HG02943 (cell line): ENCODE results near the gene FBXL13.

ENCODE experiments used
- ATAC-seq: cut with Tn5 transposase; IDR thresholded peaks from one replicate; pipeline ENCODE4 v1.9.1; 2021; ENCODE audit warnings: mild to moderate bottlenecking, low read depth, moderate library complexity; ENCODE audit not compliant: unreplicated experiment

The FBXL13 gene

DNA sequence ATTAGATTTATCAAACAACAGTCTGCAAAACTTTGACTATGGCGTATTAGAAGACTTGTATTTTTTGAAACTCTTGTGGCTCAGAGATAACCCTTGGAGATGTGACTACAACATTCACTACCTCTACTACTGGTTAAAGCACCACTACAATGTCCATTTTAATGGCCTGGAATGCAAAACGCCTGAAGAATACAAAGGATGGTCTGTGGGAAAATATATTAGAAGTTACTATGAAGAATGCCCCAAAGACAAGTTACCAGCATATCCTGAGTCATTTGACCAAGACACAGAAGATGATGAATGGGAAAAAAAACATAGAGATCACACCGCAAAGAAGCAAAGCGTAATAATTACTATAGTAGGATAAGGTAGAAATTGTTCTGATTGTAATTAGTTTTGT lies 130.4 kb downstream of the FBXL13 start:
- ATAC-seq = no peak

DNA sequence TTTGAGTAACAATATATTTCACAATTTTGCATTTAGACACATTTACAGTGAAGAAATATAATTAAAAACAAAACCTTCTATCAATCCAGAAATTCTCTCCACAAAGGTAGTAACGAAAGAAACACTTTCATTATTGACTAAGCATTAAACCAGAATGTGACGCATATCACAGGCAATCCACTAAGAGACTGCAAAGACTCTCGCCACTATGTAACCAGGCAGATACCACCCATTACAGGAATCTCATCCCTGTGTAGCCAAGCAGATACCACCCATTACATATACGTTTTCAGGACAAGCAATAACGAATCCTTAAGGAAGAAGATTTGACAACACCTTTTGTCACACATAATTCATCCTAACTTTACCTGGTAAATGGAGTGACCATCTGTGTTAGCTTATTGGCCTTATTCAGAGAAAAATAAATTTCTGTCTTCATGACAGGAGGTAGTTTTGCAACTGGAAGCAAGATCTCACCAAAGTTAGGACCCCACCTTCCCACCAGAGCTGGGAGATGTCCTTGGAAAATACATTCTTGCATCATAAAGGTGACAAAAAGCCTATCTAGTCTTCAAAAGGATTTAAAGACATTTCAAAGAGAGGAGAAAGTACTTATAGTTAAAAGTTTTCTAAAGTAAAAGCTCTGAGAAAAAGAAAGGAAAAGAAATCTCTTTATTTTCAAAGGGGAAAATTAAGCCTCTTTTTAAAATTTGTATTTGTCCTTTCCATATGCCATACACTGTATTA lies 131.0 kb downstream of the FBXL13 start:
- no peak for ATAC-seq

- ATAC-seq = no peak
Observed at GRCh38 chr7:102942868-102943267, 131.7 kb downstream of the FBXL13 start.

- ATAC-seq = no peak
Observed at GRCh38 chr7:102942181-102942866, 132.3 kb downstream of the FBXL13 start.

GRCh38 chr7:102938679-102939078 lies 135.9 kb downstream of the FBXL13 start:
- ATAC-seq = no peak

DNA sequence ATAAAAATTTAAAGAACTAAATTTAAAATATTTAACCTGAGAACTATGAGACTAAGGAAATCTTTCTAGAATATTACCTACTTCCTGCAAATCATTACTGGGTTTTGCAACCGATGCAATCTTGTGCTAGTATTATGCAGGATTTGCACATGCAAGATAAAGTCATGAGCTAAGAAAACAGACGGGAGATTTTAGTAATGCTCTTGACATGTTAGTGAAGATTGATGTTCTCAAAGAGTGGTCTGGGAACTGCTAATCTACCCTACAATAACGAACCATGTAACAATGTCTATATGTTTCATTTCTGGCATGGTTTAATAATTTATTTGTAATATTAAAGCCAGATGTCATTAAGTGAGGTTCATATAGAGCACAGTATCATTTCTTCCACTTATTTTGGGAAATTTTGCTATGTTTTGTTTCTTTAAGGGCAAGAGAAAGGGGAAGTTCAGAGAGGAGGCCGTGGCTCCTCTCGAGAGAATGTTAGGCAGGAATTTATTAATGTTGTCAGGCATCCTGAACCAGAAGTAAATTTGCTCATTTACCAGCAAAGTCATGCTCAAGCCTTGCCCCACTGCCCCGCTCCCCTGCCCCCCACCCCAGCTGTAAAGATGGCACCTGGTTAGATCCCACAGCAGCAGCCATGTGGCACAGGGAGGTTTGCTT lies 139.0 kb downstream of the FBXL13 start:
- ATAC-seq = no peak

- no peak for ATAC-seq
Observed at GRCh38 chr7:102934701-102935100, 139.9 kb downstream of the FBXL13 start.

DNA sequence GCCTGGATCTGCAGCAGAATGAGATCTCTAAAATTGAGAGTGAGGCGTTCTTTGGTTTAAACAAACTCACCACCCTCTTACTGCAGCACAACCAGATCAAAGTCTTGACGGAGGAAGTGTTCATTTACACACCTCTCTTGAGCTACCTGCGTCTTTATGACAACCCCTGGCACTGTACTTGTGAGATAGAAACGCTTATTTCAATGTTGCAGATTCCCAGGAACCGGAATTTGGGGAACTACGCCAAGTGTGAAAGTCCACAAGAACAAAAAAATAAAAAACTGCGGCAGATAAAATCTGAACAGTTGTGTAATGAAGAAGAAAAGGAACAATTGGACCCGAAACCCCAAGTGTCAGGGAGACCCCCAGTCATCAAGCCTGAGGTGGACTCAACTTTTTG lies 140.4 kb downstream of the FBXL13 start:
- no peak for ATAC-seq

GRCh38 chr7:102933763-102934162 lies 140.8 kb downstream of the FBXL13 start:
- ATAC-seq = no peak

DNA sequence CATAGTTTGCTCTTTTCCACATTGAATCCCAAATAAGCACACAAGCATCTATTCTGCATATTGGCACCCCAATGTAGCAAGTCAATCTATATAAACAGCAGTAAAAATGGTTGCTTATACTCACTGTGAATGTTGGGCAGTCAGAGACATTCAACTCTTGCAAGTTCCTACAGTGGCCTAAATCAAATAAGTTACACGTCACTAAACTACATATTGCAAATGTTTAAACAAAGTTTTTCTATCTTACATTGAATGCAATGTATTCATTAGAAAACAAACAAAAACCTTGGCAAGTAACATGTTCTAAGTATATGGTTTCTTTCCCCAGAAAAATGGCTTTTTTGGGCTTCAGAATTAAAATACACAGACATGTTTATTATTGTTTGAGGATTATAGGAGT lies 142.8 kb downstream of the FBXL13 start:
- no peak for ATAC-seq

DNA sequence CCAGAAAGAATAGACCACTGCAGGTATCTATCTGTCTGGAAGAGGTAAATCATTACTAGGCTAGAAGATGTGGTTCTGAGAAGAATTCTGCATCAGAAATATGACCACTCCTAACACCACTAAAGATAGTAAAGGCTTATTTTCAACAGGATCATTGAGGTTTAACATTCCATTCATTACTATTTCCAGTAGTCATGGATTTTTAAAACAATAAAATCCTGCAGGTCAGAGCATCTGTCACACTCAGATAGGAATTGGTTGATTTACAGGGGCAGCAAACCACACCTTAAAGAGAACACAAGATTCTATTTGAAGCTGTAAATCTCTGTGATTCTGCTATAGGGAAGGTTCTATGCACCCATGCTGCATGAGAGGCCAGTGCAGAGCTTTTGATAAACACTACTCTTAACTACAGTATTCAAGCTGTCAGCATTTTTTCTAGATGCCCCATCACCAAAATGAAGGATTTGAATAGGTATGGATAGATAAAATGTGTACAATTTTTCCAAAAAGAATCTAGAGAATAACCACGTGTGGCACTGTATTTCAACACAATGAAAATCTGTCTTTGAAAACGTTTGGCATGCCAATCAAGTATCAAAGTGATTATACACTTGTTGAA lies 147.2 kb downstream of the FBXL13 start:
- no peak for ATAC-seq

DNA sequence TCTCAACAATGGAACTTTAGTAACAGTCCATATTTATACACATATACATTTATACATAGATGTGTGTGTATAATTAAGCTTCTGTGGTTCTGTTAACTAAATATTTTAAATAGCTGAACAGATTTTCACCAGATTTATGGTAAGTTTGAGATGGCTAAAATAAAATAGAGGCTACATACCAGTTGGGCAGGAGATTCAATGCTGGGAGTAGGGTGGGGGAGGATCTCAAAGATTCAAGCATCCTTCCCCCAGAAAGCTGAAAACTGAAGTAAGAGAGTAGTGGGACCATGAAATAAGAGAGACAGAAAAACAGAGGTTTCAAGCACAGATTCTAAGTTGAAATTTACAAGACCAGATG lies 147.8 kb downstream of the FBXL13 start:
- no peak for ATAC-seq

DNA sequence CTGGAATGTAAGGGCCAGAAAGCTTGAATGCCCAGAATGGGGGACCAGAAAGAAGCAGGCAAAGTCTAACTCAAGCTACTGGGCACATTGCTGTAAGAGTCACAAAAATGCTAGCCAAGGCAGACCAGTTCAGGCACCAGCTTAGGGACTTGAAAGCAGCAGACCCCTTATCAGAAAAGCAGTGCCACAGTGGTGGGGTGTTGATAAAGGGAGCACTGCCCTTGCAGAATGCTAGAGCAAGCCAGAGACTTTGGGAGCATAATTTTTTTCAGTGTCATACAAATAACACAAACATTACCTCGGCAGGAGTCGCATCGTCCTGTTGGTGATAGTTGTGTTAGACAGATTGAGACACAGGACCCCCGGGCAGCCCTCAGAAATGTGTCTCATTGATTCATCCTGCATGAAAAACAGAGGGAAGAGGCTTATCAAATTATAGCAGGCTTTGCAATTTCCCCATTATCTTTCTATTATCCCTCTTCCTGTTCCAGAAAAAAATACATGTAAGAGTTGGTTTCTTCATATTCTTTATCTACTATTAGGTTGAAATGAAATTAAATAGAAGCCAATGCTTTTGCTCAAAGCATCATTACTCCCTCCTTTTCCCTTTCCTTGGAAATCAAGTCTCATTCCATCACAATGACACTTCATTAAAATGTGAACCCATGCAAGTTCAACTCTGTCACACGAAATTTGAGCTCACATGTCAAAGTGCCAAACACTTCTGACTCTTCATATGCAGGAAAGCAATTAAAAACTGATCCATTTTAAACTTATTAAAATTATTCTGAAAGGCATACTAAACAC lies 148.4 kb downstream of the FBXL13 start:
- no peak for ATAC-seq

DNA sequence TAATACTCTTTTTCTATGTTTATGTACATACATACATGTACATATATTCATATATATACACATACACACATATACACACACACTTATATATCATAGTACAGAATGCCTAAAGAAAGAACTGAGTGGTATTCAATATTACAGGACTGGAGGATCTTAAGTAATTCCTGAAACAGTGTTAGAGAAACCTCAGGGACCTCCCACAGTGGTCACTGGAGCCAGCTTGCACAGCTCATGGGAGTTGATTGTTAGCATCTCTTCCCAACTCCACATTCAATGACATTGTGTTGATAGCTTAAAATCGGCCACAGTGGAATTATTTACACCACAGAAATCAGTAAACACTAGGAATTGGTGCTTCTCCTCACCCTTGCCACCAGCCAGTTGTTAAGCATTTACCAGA lies 155.8 kb downstream of the FBXL13 start:
- ATAC-seq = no peak

- no peak for ATAC-seq
Observed at GRCh38 chr7:102917436-102918353, 156.9 kb downstream of the FBXL13 start.

GRCh38 chr7:102916881-102917280 lies 157.7 kb downstream of the FBXL13 start:
- ATAC-seq = no peak

GRCh38 chr7:102916426-102916825 lies 158.2 kb downstream of the FBXL13 start:
- no peak for ATAC-seq

- ATAC-seq = no peak
Observed at GRCh38 chr7:102914585-102914984, 160.0 kb downstream of the FBXL13 start.

DNA sequence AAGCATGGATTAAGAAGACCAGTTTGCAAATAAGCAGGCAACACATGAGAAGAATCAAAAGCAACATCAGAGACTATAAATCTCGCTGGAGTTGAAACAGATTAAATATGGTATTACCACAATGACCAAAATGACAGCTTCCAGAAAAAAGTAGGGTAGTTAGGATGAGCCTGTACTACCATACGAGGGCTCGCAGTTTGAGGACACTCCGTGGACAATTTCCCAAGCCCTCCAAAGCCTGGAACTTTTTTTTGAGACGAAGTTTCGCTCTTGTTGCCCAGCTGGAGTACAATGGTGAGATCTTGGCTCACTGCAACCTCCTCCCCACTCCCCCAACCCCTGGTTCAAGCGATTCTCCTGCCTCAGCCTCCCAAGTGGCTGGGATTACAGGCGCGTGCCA lies 160.8 kb downstream of the FBXL13 start:
- ATAC-seq = no peak
